ENCODE data around the gene CHMP4B. TPM values are rescaled to one million over a fixed set of nuclear protein-coding genes. Genes with fewer than 3 reads are reported as not detected.

Gene CHMP4B
- total RNA-seq, 1 donor from 2014 or later = 72.8 TPM

DNA sequence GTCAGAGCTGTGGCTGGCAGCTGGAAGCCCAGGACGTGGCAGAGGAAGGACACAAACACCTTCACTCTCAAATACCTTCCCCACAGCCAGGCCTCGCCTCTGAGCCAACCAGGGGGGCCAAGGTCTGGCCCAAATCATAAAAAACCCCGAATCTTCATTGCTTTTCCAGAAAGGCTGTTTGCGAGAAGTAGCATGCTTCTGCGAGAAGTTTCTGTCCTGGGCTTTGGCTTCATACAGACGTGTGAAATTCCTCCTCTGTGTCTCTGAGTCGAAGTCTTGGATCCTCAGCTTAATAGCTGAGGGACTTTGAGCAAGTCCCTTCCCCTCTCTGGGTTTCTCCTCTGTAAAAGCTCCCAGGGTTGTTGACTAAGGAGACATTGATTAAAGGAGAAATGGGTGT is 63.0 kb downstream of the CHMP4B start:
- DNase-seq (ENCODE audit: low spot score) (no peak), ATAC-seq (no peak)
- intact Hi-C loops (cut with DNase I) = no loop called here

DNA sequence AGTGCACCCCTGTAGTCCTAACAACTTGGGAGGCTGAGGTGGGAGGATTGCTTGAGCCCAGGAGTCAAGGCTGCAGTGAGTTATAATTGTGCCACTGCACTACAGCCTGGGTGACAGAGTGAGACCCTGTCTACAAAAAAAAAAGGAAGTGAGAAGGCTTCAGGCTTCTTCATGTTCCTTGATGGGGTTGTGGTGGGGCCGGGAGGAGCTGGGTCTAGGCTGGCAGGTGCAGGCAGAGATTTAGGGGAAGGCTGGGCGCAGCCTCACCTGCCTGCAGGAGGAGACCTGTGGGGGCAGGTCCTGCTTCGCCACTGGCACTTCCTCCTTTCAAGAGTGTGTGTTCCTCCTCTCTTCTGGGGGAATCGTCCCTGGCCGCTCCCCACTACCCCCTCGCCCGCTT is 63.9 kb downstream of the CHMP4B start:
- ATAC-seq (no peak), DNase-seq (ENCODE audit: low spot score) (no peak)
- intact Hi-C loops (cut with DNase I) = no loop called here

DNA sequence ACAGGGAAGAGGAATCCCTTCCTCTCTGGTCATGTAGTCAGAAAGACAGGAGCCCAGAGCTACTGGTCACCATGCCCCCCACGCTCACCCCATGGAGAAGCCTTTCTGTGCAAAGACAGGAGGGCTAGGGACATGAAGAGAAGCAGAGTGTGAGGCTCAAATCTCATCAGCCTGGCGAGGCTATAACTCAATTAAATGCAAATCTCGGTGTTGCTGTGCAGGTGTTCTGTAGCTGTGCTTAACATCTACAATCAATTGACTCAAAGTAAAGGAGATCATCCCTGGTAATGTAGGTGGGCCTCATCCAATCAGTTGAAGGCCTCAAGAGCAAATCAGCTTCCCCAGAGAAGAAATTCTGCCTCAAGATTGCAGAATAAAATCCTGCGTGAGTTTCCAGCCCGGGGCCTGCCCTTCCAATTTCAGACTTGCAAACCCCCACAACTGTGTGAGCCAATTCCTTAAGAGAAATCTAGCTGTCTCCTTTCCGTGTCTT is 64.4 kb downstream of the CHMP4B start:
- ATAC-seq = no peak
- intact Hi-C loops (cut with DNase I) = no loop called here
- no peak for DNase-seq (ENCODE audit: low spot score)

DNA sequence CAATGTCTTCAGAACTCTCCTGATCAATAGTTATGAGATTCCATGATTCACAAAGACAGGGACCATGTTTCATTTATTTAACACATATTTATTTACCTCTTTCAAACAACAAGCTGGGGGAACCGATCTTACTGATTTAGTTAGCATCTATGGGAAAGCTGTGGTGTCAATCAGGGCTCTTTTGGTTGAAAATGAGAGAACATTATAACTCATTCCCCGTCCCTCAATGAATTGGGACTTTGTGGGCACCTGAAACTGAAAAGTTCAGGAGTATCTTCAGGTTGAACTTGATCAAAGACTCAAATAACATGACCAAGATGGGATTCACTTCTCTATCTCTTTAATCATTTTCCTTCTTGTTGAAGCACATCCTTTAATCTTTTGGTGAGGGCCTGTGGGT is 67.4 kb downstream of the CHMP4B start:
- no peak for ATAC-seq
- intact Hi-C loops (cut with DNase I) = no loop called here
- no peak for DNase-seq (ENCODE audit: low spot score)

DNA sequence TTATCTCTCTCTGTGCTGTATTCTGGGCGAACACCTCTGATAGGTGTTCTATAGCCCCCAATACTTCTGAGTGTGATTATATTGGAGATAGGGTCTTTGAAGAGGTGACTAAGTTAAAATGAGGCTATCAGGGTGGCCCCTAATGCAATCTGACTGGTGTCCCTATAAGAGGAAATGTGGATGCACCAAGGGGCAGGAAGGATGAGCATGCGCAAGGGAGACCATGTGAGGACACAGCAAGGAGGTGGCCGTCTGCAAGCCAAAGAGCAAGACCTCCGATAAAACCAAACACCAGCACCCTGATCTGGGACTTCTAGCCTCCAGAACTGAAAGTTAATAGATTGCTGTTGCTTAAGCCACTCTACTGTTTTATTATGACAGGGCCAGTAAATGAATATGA is 69.2 kb downstream of the CHMP4B start:
- DNase-seq (ENCODE audit: low spot score) = no peak
- intact Hi-C loops (cut with DNase I) = no loop called here
- ATAC-seq = no peak

DNA sequence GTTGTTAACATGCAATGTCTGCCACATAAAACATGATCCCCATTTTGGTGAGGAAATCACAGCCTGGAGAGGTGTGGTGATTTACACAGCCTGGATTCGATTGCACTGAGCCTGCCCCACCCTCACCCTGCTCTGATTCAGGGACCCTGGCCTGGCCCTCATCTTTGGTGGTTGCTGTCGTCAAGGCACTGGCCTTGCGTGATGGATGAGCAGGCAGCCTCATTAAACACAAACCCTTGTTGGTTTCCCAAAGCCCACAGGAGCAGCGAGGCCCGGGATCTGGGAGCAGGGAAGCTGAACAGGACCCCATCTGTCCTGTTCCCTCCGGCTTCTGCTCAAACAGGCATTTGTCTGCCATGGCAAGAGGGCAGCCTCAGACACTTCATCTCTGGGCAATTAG is 70.8 kb downstream of the CHMP4B start:
- ATAC-seq (no peak), DNase-seq (ENCODE audit: low spot score) (no peak)
- intact Hi-C loops (cut with DNase I) = no loop called here

DNA sequence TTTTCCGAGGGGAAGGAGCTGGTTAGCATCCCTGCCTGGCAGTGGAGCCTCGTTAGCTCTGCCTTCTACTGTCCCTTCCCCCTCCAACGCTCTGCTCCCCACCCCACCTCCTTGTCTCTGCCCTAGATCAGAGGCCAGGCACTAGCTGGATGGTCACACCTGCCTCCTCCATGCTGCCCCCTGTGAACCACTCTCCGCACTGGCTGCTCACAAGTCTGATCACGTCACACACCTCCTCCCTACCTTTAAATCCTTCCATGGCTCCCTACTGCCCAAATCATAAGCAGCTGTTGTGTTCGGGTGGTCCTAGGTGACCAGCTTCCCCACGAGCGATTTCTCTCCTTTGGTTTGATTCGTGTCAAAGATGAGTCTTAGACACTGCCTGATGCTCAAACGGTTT is 71.3 kb downstream of the CHMP4B start:
- no peak for ATAC-seq
- DNase-seq (ENCODE audit: low spot score) = no peak
- intact Hi-C loops (cut with DNase I) = no loop called here

DNA sequence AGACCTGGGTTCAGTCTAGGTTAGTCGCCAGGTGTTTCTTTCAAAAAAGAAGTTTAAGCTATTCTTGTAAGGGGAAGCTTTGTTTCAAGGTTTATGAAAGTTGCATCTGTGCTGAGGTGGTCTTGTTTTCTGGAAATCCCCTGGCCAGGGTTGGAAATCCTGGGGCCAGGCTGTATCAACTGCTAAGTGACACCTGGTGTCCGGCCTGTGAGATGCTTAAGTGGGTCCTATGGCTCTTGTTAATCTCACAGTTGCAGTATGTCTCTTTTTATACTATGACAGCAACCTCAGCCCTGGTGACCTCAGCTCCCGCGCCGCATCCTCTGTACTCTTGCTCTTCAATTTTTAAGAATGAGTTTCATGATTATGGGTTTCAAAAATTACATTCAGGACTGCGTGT is 72.0 kb downstream of the CHMP4B start:
- intact Hi-C loops (cut with DNase I) = no loop called here
- no peak for ATAC-seq

DNA sequence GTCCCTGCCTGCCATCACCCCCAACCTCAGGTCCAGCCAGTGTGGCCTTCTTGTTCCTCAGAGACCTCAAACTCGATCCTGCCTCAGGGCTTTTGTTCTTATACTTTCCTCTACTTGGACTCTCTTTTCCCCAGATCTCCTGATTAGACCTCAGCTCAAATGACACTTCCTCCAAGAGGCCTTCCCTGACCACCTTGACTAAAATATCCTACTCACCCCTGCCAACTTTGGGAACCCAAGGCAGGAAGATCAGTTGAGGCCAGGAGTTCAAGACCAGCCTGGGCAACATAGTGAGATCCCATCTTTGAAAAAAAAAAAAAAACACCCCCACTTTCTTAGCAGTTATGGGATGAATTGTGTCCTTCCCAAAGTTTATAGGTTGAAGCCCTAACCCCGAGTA is 73.5 kb downstream of the CHMP4B start:
- no peak for ATAC-seq
- intact Hi-C loops (cut with DNase I) = no loop called here
- no peak for DNase-seq (ENCODE audit: low spot score)

More for the DNA sequence above, 72.0 kb downstream of the CHMP4B start:
- DNase-seq (ENCODE audit: low spot score) = no peak

DNA sequence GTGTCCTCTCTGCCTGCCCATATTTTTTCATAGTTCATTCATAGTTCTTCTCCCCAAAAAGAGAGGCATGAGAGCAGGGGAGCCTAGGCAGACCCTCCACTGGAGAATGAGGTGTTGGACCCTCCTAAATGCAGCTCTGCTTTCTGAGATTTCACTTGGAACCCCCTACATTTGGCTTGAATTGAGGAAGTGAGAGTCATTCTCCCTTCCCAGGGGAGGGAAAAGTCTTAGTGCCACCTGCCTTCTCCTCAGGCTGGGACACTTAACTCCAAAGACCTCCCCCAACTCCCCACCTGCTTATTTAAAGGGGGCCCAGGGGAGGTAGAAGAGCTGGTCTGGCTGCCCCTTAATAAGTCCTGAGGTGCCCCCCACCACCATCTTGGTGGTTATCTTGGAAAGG is 78.2 kb downstream of the CHMP4B start:
- intact Hi-C loops (cut with DNase I) = no loop called here
- ATAC-seq = no peak
- no peak for DNase-seq (ENCODE audit: low spot score)

DNA sequence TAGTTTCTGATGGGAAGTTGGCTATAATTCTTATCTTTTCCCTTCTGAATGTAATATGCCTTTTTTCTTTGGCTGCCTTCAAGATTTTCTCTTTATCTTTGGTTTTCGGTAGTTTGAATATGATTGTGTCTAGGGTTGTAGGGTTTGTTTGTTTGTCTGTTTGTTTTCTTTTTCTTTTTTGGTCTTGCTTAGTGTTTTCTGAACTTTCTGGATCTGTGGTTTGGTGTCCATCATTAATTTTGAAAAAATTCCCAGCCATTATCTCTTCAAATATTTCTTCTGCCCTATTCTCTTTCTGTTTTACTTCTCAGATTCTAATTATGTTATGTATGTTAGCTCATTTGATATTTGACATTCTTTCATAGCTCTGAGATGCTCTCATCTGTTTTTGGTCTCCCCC is 79.4 kb downstream of the CHMP4B start:
- DNase-seq (ENCODE audit: low spot score) (no peak), ATAC-seq (no peak)
- intact Hi-C loops (cut with DNase I) = no loop called here

DNA sequence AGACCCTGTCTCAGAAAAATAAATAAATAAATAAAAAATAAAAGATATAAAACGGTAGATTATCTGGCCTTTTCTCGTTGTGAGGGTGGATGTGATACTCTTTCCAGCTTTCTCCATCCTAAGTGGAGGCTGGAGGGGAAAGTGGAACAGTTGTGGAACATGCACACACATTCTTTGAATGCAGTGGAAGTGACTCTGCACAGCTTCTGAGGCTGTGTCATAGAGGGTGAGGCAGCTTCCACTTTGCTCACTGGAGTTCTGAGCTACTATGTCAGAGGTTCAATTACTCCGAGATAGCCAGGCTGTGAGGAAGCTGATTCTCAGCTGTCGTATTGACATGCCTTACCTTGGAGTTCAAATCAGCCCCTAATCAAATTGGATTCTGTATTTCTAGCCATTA is 82.2 kb downstream of the CHMP4B start:
- no peak for ATAC-seq
- intact Hi-C loops (cut with DNase I) = no loop called here
- DNase-seq (ENCODE audit: low spot score) = no peak

DNA sequence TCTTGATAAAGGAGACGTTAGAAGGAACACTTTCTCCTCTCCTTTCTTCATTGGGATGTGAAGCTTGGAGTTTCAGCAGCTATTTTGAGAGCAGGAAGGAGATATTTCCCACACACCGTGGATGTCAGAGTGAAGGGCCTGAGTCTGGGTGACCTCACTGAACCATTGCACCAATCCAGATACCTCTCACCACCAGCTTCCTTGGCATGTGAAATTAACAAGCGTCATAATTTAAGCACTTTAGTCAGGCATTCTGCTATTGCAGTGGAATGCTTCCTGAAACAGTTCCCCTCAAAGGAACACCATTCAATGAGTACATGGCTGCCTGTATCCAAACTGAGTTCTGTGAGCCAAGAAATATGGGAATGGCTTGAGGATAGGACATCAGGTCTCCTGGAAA is 83.7 kb downstream of the CHMP4B start:
- DNase-seq (ENCODE audit: low spot score) = no peak
- intact Hi-C loops (cut with DNase I) = no loop called here
- no peak for ATAC-seq

DNA sequence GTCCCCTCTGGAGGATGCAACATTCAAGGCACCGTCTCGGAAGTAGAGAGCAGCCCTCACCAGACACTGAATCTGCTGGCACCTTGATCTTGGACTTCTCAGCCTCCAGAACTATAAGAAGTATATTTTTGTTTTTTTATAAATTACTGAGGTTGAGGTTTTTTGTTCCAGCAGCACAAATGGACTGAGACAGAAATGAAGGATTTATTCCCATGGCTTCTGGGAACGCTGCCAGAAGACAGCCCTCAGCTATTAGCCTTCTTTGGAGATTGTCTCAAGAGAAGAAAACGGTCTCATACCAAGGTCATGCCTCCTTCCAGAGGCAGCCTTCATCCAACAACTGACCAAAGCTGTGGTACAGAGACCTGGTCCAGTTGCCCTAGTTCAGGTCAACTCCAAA is 85.4 kb downstream of the CHMP4B start:
- ATAC-seq (no peak), DNase-seq (ENCODE audit: low spot score) (no peak)
- intact Hi-C loops (cut with DNase I) = no loop called here

DNA sequence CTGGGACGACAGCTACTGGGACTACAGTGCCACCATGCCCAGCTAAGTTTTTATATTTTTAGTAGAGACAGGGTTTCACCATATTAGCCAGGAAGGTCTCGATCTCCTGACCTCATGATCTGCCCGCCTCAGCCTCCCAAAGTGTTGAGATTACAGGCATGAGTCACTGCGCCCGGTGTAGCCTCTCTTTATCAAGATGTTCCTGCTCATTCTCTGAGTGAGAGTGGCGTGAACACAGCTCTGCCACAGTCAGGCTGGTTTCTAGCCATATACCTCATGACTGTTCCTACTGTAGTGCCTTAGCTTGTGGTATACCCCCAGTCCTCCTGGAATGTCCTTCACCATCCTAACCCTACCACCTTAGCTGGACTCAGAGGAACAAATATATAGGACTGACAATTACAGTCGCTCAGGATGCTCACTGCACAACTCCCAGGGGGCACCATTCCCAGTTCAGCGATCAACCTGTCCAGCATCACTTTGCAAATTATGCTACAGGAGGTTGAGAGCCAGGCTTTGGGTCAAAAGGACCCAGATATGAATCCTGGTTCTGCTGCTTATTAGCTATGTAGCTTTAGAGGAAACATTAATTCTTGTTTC is 86.3 kb downstream of the CHMP4B start:
- DNase-seq (ENCODE audit: low spot score) = no peak
- ATAC-seq = no peak
- intact Hi-C loops (cut with DNase I) = no loop called here

DNA sequence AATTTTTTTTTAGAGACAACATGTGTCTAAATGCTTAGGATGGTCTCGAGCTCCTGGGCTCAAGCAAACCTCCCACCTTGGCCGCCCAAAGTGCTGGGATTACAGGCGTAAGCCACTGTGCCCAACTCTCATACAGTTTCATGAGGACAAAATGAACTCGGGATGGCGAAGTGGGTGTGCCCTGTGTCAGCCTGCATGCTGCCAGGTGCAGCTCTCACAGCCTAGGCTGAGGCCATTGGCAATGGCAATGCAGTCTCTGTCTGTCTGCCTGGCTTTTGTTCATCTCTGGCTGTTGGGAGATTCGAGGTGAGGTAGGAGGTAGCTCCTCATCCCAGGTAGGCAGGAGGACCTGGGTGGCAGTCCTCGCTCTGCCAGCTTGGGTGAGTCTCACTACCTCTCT is 88.0 kb downstream of the CHMP4B start:
- intact Hi-C loops (cut with DNase I) = no loop called here
- ATAC-seq (no peak), DNase-seq (ENCODE audit: low spot score) (no peak)

DNA sequence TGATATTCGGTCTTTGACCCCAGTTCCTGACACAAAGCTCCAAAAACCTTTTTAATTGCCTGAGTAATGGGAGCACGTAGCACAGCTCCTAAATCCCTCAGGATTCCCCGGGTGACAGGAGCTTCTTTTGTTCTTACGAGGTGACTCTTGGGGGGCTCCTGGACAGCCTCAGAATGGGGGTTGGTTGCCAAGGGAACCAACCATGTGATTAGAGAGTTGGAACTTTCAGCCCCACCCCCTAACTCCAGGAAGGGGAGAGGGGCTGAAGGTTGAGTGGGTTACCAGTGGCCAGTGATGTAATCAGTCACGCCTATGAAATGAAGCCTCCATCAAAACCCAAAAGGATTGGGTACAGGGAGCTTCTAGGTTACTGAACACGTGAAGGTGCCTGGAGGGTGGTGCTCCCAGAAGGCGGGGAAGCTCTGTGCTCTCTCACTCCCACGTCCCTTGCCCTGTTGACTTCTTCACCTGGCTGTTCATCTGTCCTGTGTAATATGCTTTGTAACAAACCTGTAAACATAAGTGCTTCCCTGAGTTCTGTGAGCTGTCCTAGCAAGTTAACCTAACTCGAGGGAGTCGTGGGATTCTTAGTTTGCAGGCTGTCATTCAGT is 89.5 kb downstream of the CHMP4B start:
- no peak for DNase-seq (ENCODE audit: low spot score)
- ATAC-seq = no peak
- intact Hi-C loops (cut with DNase I) = no loop called here

DNA sequence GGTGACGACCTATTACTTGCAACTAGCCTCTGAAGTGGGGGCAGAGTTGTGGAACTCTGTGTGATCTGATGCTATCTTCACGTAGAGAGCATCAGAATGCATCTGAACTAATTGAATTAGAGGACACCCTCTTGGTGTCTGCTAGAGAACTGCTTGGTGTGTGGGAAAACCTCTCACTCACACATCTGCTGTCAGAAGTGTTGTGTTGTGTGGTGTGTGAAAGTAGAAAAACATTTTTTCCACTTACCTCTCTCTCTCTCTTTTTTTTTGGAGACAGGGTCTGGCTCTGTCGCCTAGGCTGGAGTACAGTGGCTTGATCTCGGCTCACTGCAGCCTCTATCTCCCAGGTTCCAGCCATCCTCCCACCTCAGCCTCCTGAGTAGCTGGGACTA is 90.0 kb downstream of the CHMP4B start:
- DNase-seq (ENCODE audit: low spot score) = no peak
- no peak for ATAC-seq
- intact Hi-C loops (cut with DNase I) = no loop called here

DNA sequence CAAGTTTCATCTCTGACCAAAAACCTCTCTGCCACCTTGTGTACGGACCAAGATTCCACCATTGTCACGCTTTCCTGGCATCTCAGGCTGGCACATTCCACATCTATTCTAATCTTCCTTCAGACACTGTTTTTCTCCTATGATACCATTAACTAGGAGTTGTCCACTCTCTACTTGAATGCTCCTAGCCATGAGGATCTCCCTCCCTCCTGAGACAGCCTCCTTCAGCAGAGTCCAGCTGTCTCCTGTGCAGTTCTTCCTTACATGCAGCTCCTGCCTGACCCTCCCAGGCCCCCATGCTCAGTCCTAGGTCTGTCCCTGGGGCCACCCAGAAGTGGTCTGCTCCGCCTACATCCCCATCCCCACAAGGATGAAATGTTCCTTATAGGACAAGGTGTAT is 90.9 kb downstream of the CHMP4B start:
- ATAC-seq (no peak), DNase-seq (ENCODE audit: low spot score) (no peak)
- intact Hi-C loops (cut with DNase I) = no loop called here

Data from sciatic nerve (tissue), 2 donors.